OCI-LY1 (cell line): Measurements from ENCODE around the gene AGAP1.

Source experiments
- H2AFZ ChIP-seq: fragments of 200-600 bp; sonication (generic), shearing (Covaris generic); 2 replicates; pipeline ENCODE4 v1.6.0; 2014; ENCODE audit warnings: antibody characterized with exemption, mild to moderate bottlenecking, low read length
- H3F3A ChIP-seq: fragments of 200-600 bp; sonication (generic), shearing (Covaris generic); 2 replicates; pipeline ENCODE4 v1.6.0; 2014; ENCODE audit warnings: mild to moderate bottlenecking, antibody characterized with exemption, low read length, moderate library complexity; ENCODE audit not compliant: insufficient read depth
- H3K27ac ChIP-seq: fragments of 200-600 bp; sonication (generic); 2 replicates; pipeline ENCODE4 v1.5.1; 2014; ENCODE audit warnings: low read length, mixed run types, mild to moderate bottlenecking, low read depth; ENCODE audit not compliant: poor library complexity, severe bottlenecking
- H3K27me3 ChIP-seq: fragments of 200-600 bp; sonication (generic); 2 replicates; pipeline ENCODE4 v1.6.0; 2014; ENCODE audit warnings: antibody characterized with exemption, mild to moderate bottlenecking, low read length, moderate library complexity; ENCODE audit not compliant: insufficient read depth
- H3K36me3 ChIP-seq: fragments of 200-600 bp; sonication (generic); 2 replicates; pipeline ENCODE4 v1.6.1; 2014; ENCODE audit warnings: mild to moderate bottlenecking, antibody characterized with exemption, low read length, moderate library complexity, mixed read lengths; ENCODE audit not compliant: insufficient read depth
- H3K4me1 ChIP-seq: fragments of 200-600 bp; sonication (generic); 2 replicates; pipeline ENCODE4 v1.5.1; 2014; ENCODE audit warnings: mild to moderate bottlenecking, low read length, moderate library complexity; ENCODE audit not compliant: insufficient read depth, severe bottlenecking
- H3K4me2 ChIP-seq: fragments of 200-600 bp; sonication (generic), shearing (Covaris generic); 2 replicates; pipeline ENCODE4 v1.6.1; 2014; ENCODE audit warnings: low read length
- H3K4me3 ChIP-seq: fragments of 200-600 bp; sonication (generic); 2 replicates; pipeline ENCODE4 v1.5.1; 2014; ENCODE audit warnings: low read length, low read depth, mild to moderate bottlenecking, mixed read lengths; ENCODE audit not compliant: poor library complexity, severe bottlenecking
- H3K79me2 ChIP-seq: fragments of 200-600 bp; shearing (Covaris generic); 2 replicates; pipeline ENCODE4 v1.6.1; 2016; ENCODE audit warnings: mixed run types, low read length, mixed read lengths; ENCODE audit not compliant: insufficient read depth
- H3K9ac ChIP-seq: fragments of 200-600 bp; sonication (generic), shearing (Covaris generic); 2 replicates; pipeline ENCODE4 v1.6.1; 2014; ENCODE audit warnings: mild to moderate bottlenecking, low read length, mixed read lengths
- H3K9me2 ChIP-seq: fragments of 200-600 bp; sonication (generic), shearing (Covaris generic); 2 replicates; pipeline ENCODE4 v1.6.1; 2014; ENCODE audit warnings: low read depth, mild to moderate bottlenecking, low read length, mixed read lengths
- H3K9me3 ChIP-seq: fragments of 200-600 bp; shearing (Covaris generic); 2 replicates; pipeline ENCODE4 v1.6.1; 2014; ENCODE audit warnings: low read length, mixed read lengths
- H4K20me1 ChIP-seq: fragments of 200-600 bp; sonication (generic), shearing (Covaris generic); 2 replicates; pipeline ENCODE4 v1.6.0; 2016; ENCODE audit warnings: mild to moderate bottlenecking, low read length; ENCODE audit not compliant: insufficient read depth
- EZH2 ChIP-seq: fragments of 200-600 bp; sonication (generic), shearing (Covaris generic); IDR thresholded peaks from 2 replicates; pipeline ENCODE4 v1.8.0; 2017; ENCODE audit warnings: borderline replicate concordance, mixed run types, mild to moderate bottlenecking, antibody characterized with exemption, low read length, moderate library complexity, mixed read lengths
- TF ChIP-seq, protein P1 (sequence below): fragments of 200-600 bp; sonication (generic), shearing (Covaris generic); IDR thresholded peaks from 2 replicates; pipeline ENCODE4 v1.5.1; 2017; ENCODE audit warnings: mild to moderate bottlenecking, antibody characterized with exemption, low read length, moderate library complexity, mixed read lengths

Gene AGAP1

GRCh38 chr2:235533198-235533597, 39.4 kb downstream of the AGAP1 start:
- Histone ChIP-seq H3K9ac (no peak overlapping the region), H3K9me3 (no peaks in the 10 kb centered on the region), H4K20me1 (no peaks in the 10 kb centered on the region), H3K4me3 (no peak overlapping the region), H3K4me1 (no peaks in the 10 kb centered on the region), H3K36me3 (no peaks in the 10 kb centered on the region), H3K9me2 (no peaks in the 10 kb centered on the region), H3K27ac (no peak overlapping the region), H3K4me2 (no peak overlapping the region), H3K27me3 (no peaks in the 10 kb centered on the region), H3K79me2 (no peaks in the 10 kb centered on the region), H3F3A (no peaks in the 10 kb centered on the region), H2AFZ (no peak overlapping the region)
- TF ChIP-seq, protein P1, sequence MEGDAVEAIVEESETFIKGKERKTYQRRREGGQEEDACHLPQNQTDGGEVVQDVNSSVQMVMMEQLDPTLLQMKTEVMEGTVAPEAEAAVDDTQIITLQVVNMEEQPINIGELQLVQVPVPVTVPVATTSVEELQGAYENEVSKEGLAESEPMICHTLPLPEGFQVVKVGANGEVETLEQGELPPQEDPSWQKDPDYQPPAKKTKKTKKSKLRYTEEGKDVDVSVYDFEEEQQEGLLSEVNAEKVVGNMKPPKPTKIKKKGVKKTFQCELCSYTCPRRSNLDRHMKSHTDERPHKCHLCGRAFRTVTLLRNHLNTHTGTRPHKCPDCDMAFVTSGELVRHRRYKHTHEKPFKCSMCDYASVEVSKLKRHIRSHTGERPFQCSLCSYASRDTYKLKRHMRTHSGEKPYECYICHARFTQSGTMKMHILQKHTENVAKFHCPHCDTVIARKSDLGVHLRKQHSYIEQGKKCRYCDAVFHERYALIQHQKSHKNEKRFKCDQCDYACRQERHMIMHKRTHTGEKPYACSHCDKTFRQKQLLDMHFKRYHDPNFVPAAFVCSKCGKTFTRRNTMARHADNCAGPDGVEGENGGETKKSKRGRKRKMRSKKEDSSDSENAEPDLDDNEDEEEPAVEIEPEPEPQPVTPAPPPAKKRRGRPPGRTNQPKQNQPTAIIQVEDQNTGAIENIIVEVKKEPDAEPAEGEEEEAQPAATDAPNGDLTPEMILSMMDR, result no peak
- no peak for TF ChIP-seq EZH2

GRCh38 chr2:235533616-235534385, 40.0 kb downstream of the AGAP1 start:
- Histone ChIP-seq H3K4me2 (no peak overlapping the region), H2AFZ (no peak overlapping the region), H3K27me3 (no peaks in the 10 kb centered on the region), H3K27ac (no peak overlapping the region), H4K20me1 (no peaks in the 10 kb centered on the region), H3K36me3 (no peaks in the 10 kb centered on the region), H3K9ac (no peak overlapping the region), H3K79me2 (no peaks in the 10 kb centered on the region), H3K4me1 (no peaks in the 10 kb centered on the region), H3K9me3 (no peaks in the 10 kb centered on the region), H3K9me2 (no peaks in the 10 kb centered on the region), H3F3A (no peaks in the 10 kb centered on the region), H3K4me3 (no peak overlapping the region)
- TF ChIP-seq, protein P1, result no peak
- TF ChIP-seq EZH2, result no peak

DNA sequence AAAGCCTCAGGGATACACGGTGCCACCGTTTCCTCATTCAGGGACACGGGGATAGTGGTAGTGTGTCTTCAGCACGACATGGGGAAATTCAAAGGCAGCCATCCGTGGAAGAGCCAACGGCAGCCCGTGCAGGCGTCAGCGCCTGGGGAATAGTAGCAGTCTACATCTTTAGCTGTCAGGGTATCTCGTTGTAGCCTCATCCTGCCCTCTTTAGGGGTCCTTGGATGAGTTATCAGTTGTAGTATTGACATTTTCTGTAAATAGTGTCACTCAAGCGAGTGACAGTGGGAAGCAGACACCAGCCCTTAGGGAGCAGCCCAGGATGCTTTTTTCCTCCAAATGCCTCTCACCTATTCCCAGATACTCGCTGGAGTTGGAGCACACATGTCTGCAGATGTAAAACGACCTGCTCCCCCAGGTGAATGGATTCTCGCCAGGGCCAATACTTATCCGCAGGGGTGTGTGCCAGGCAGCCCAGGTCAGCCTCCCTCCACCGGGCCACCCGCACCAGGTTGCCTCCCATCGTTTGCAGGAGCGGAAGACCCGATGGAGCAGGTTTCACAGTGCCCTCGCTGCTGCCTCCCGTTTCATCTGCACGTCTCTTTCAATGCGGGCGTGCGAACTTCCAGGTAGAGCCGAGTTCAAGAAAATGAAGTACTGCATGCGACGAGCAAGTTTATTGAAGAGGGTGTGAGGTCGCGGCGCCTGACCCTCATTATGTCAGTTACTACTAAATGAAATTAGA, 41.0 kb downstream of the AGAP1 start:
- H3K9me3 ChIP-seq, result no peaks in the 10 kb centered on the region
- no peaks in the 10 kb centered on the region for H4K20me1 ChIP-seq
- H3K79me2 ChIP-seq, result no peaks in the 10 kb centered on the region
- H3K36me3 ChIP-seq, result no peaks in the 10 kb centered on the region
- no peak overlapping the region for H2AFZ ChIP-seq
- 0 out of 2 replicates have a peak, but pooled peaks cover 4% of the 10 kb centered on the region for H3K27me3 ChIP-seq
- H3K4me1 ChIP-seq, result no peaks in the 10 kb centered on the region
- no peak overlapping the region for H3K4me2 ChIP-seq
- no peak overlapping the region for H3K27ac ChIP-seq
- TF ChIP-seq, protein P1, result no peak
- TF ChIP-seq EZH2, result no peak
- no peaks in the 10 kb centered on the region for H3F3A ChIP-seq
- H3K9ac ChIP-seq, result no peak overlapping the region
- no peaks in the 10 kb centered on the region for H3K9me2 ChIP-seq
- H3K4me3 ChIP-seq, result no peak overlapping the region
